ENCODE results near the gene RANBP10. TPM values are rescaled to one million over a fixed set of nuclear protein-coding genes. Genes with fewer than 3 reads are reported as not detected.

The RANBP10 gene
- total RNA-seq, 1 experiment from 2014 or later, result 25.5 TPM

GRCh38 chr16:67673712-67674580, 132.4 kb downstream of the RANBP10 start:
- Mint-ChIP-seq H3K4me3 (ENCODE audit: low read depth, unreplicated experiment) (no peak overlapping the region), H3K4me1 (ENCODE audit: low read depth, unreplicated experiment) (peaks cover 13% of the 10 kb centered on the region), H3K27ac (ENCODE audit: unreplicated experiment) (peak overlapping the region; percentile 28), H3K27me3 (ENCODE audit: unreplicated experiment) (no peaks in the 10 kb centered on the region), H3K9me3 (ENCODE audit: low read depth, unreplicated experiment) (no peaks in the 10 kb centered on the region), H3K36me3 (ENCODE audit: insufficient read depth, unreplicated experiment) (peaks cover 19% of the 10 kb centered on the region)
- intact Hi-C loops (cut with micrococcal nuclease; ENCODE audit: unreplicated experiment), result loop anchor here (2.0 kb wide), 1 partner anchor 255 kb away; no protein-coding TSS in a partner anchor
- peak; percentile 42 for DNase-seq
- TF ChIP-seq CTCF (IDR thresholded peaks at IDR 0.05; ENCODE audit: unreplicated experiment), result no peak
- no TSS peak for BruUV-seq (replicated peaks)
- CTCF ChIA-PET, result interaction anchor here (0.6 to 1.8 kb wide), 4 partner anchors 51 to 441 kb away, joined by 3 to 10 read pairs (median 6); no protein-coding TSS in a partner anchor

Other genes with a start within 250 kb of the RANBP10 start
- gene CTCF, start 244.0 kb downstream of the RANBP10 start, total RNA-seq (2022), result 50.9 and 52.1 TPM in 2 replicates
- gene CARMIL2, start 161.4 kb downstream of the RANBP10 start, total RNA-seq (2022), result 4.4 and 4.9 TPM in 2 replicates
- 44.0 and 49.9 TPM in 2 replicates for gene ACD, start 146.3 kb downstream of the RANBP10 start, total RNA-seq (2022)
- gene PARD6A, start 145.6 kb downstream of the RANBP10 start, total RNA-seq (2022), result 9.5 and 12.3 TPM in 2 replicates
- gene ENKD1, start 139.8 kb downstream of the RANBP10 start, total RNA-seq (2022), result 22.6 and 23.0 TPM in 2 replicates
- 0.66 and 0.68 TPM in 2 replicates for gene C16orf86, start 139.7 kb downstream of the RANBP10 start, total RNA-seq (2022)
- gene GFOD2, start 87.2 kb downstream of the RANBP10 start, total RNA-seq (2022), result 23.9 and 25.6 TPM in 2 replicates
- 1.0 and 1.3 TPM in 2 replicates for gene TSNAXIP1, start 329 bp upstream of the RANBP10 start, total RNA-seq (2022)
- 38.3 and 39.1 TPM in 2 replicates for gene THAP11, start 35.8 kb upstream of the RANBP10 start, total RNA-seq (2022)
- gene NUTF2, start 40.4 kb upstream of the RANBP10 start, total RNA-seq (2022), result 210 and 224 TPM in 2 replicates
- 46.8 and 54.3 TPM in 2 replicates for gene CENPT, start 41.1 kb upstream of the RANBP10 start, total RNA-seq (2022)
- 85.8 and 88.1 TPM in 2 replicates for gene EDC4, start 66.5 kb upstream of the RANBP10 start, total RNA-seq (2022)
- not detected in 2 replicates for gene NRN1L, start 78.3 kb upstream of the RANBP10 start, total RNA-seq (2022)
- gene PSKH1, start 86.7 kb upstream of the RANBP10 start, total RNA-seq (2022), result 41.7 and 49.4 TPM in 2 replicates
- 2.6 and 3.4 TPM in 2 replicates for gene CTRL, start 125.3 kb upstream of the RANBP10 start, total RNA-seq (2022)
- 79.3 and 103 TPM in 2 replicates for gene PSMB10, start 130.3 kb upstream of the RANBP10 start, total RNA-seq (2022)
- gene LCAT, start 137.6 kb upstream of the RANBP10 start, total RNA-seq (2022), result 14.7 and 15.2 TPM in 2 replicates
- 31.7 and 38.0 TPM in 2 replicates for gene SLC12A4, start 162.1 kb upstream of the RANBP10 start, total RNA-seq (2022)
- not detected in 2 replicates for gene DPEP3, start 173.9 kb upstream of the RANBP10 start, total RNA-seq (2022)
- gene DPEP2, start 192.9 kb upstream of the RANBP10 start, total RNA-seq (2022), result not detected in 2 replicates
- gene DPEP2NB, start 209.4 kb upstream of the RANBP10 start, total RNA-seq (2022), result not detected in 2 replicates
- 16.8 and 21.5 TPM in 2 replicates for gene DDX28, start 216.7 kb upstream of the RANBP10 start, total RNA-seq (2022)
- gene DUS2, start 216.7 kb upstream of the RANBP10 start, total RNA-seq (2022), result 31.7 and 33.5 TPM in 2 replicates

Data from Calu3 (cell line).